GM21423 (cell line): ENCODE data around the gene GALNT14.

Experiments used
- ATAC-seq: cut with Tn5 transposase; IDR thresholded peaks from one replicate; pipeline ENCODE4 v1.9.1; 2021; ENCODE audit warnings: mild to moderate bottlenecking, moderate library complexity; ENCODE audit not compliant: unreplicated experiment

The GALNT14 gene

DNA sequence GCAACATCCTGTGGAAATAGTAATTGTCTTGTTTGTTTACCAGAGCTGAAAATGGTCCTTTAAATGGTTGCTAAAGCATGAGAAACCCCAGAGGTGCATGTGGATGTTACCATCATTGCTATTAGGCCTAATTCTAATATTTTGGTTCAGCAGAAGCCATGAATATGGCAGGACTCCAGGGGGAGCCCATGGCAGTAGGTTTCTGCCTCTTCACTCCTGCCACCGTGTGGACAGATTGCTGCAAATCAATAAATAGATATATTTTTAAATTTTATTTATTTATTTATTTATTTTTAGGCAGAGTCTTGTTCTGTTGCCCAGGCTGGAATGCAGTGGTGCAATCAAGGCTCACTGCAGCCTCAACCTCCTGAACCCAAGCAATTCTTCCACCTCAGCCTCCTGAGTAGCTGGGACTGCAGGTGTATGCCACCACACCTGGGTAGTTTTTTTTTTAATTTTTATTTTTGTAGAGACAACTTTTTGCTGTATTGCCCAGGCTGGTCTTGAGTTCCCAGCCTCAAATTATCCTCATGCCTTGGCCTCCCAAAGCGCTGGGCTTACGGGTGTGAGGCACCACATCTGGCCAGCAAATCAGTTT lies 276.1 kb downstream of the GALNT14 start:
- ATAC-seq: peak; percentile 65

DNA sequence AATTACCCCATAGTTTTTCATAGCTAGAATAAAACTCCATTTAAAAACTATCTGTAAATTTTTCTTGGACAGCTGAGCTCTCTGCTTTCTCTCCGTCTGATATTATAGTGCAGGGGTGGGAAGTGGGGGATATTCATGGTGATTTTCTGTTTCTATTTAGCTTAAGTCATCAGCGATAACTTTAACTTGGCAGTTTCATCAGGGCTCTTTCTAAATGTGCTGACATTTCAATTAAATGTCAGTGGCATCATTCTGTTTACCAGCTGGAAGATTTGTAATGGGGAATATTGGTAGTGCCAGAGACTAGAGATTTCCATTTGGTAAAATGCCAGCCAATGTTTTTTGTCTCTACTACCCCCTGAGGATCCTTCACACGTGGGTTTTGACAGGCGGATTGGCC lies 277.5 kb downstream of the GALNT14 start:
- ATAC-seq: no peak
